Activated naive CD4-positive, alpha-beta T cell treated with anti-CD3 and anti-CD28 coated beads, Interleukin-2, amount 10 ng/mL, durations not matched to agents 7 days and 5 days (primary cell): Measurements from ENCODE around the gene USB1.

Experiments
- CTCF ChIA-PET: fragments of 350-600 bp; sonication (Branson Sonifier 250); formaldehyde crosslinking; loops from one replicate; lab custom pipeline; 2021; ENCODE audit warnings: antibody characterized with exemption; lab: Charles Lee
- DNase-seq: peaks from one replicate; pipeline ENCODE4 v3.0.0-alpha.2; 2020
- H3K27ac Mint-ChIP-seq: one replicate; pipeline ENCODE4 v1.8.0; 2021; ENCODE audit warnings: mild to moderate bottlenecking, moderate library complexity, mixed read lengths
- H3K27me3 Mint-ChIP-seq: one replicate; pipeline ENCODE4 v1.8.0; 2021; ENCODE audit warnings: mild to moderate bottlenecking, mixed read lengths
- H3K36me3 Mint-ChIP-seq: one replicate; pipeline ENCODE4 v1.8.0; 2021; ENCODE audit warnings: mixed read lengths
- H3K4me1 Mint-ChIP-seq: one replicate; pipeline ENCODE4 v1.8.0; 2021; ENCODE audit warnings: mixed read lengths
- H3K4me3 Mint-ChIP-seq: one replicate; pipeline ENCODE4 v1.8.0; 2021; ENCODE audit warnings: mild to moderate bottlenecking, moderate library complexity, mixed read lengths
- H3K9me3 Mint-ChIP-seq: one replicate; pipeline ENCODE4 v1.8.0; 2021; ENCODE audit warnings: mixed read lengths

USB1 gene

DNA sequence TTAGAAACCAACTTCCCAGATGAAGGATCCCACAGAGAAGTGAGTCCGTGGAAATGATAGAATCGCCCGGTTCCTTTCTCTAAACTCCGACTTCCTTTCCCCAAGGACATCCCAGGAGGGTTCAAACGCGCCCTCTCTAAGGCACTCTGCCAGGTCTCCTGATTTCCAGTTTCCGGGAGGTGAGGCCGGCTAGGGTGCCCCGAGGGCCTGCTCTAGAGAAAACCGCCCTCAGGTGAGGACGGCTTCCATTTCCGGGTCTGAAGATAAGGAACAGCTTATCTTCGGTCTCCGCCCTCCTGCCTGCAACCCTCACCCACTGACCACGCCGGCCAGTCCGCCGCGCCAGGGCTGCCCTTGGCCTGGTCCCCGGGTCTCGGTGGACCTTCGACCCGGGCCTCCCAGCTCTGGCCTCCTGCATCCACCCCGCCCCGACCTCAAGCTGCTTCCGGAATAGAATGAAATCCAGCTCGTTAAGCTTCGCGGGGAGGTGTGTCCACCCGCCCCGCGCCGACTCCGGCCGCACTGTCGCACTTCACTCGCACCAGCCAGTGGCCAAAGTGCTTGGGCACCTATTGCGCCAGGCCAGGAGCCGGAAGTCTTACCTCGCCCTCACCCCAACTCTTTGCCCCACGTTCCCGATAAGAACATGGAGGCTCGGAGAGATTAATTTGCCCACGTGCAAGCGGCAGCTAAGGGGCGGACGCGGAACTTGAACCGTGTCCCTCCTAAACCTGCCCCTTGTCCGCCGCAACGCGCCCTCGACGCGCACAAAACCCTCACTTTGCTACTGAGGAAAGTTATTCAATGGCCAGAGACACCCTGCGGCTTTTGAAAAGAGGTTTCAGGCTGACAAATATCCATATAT is 23.5 kb downstream of the USB1 start:
- CTCF ChIA-PET, result interaction anchor here (0.8 to 2.2 kb wide), 6 partner anchors 8 to 468 kb away, joined by 3 to 12 read pairs (median 4); partner anchors contain the start of gene CFAP20
- Mint-ChIP-seq H3K27ac (no peak overlapping the region), H3K36me3 (peaks cover 4% of the 10 kb centered on the region), H3K4me1 (peaks cover 20% of the 10 kb centered on the region), H3K4me3 (peak overlapping the region; percentile 83), H3K27me3 (peaks cover 56% of the 10 kb centered on the region), H3K9me3 (no peaks in the 10 kb centered on the region)
- DNase-seq, result peak; percentile 54

DNA sequence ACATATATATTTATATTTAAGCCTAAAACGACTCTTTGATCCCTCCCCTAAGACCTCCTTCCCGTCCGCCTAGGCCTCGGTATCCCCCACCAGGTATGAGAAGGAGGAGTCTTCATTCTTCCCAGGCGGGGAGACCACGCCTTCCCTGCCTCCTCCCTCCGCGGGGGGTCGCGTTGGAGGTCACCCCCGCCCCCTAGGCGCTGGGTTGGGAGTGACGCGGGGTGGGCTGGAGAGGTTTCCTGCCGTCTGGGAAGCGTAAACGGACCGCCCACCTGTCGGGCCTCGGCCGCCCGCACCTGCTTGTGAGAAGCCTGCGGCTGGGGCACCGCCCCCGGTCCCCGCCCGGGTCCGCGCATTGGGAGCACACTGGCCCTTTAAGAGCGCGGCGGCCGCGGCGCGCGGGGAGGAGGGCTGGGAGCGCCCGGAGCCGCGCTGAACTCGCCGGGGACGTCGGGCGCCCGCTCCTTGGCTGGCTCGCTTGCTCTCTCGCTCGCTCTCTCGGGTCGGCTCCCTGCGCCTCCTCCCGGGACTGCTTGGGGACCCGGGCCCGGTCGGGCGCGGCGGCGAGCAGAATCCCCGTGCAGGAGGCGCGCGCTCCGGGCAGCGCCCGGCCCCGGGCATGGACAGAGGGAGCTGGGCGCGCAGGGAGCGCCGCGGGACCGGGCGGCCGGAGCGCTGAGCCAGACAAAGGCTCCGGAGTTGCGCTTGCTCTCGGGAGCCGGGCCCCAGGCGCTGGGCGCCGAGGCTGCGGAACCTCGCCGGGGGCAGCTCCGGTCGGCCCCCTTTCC is 24.3 kb downstream of the USB1 start, which contains the start of gene MMP15:
MMP15 (plus strand) TSS at position 404 of the 788 bp plus-strand sequence. CDS start 597 bp downstream, outside the sequence.
- Mint-ChIP-seq H3K4me3 (peak within 1 kb of the TSS; percentile 83), H3K27ac (no peak within 1 kb of the TSS), H3K36me3 (peaks cover 4% of the 10 kb centered on the region), H3K4me1 (peaks cover 14% of the 10 kb centered on the region), H3K9me3 (no peaks in the 10 kb centered on the region), H3K27me3 (peaks cover 61% of the 10 kb centered on the region)
- peak; percentile 75 for DNase-seq
- CTCF ChIA-PET, result interaction anchor here (0.8 to 1.4 kb wide), 4 partner anchors 45 to 467 kb away, joined by 3 to 4 read pairs (median 3); partner anchors contain the start of gene CFAP20

DNA sequence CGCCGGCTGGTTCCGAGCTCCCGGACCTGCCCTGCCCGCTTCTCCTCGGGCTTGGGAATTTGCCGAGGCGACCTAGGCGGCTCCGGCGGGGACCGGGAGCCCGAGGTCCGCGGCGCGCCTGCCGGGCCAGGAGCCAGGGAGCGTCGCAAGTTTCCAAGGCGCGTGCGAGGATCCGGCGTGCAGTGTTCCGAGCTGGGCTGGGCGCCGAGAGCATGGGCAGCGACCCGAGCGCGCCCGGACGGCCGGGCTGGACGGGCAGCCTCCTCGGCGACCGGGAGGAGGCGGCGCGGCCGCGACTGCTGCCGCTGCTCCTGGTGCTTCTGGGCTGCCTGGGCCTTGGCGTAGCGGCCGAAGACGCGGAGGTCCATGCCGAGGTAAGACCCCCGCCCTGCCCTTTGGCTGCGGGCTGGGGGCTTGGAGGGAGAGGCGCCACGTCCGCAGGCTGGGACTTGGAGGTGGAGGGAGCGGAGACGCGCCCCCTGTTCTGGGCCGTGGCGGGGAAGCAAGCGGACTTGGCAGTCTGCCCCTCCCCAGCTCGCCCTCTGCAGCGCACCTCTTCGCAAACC is 25.0 kb downstream of the USB1 start:
- CTCF ChIA-PET, result interaction anchor here (1.3 to 1.6 kb wide), 2 partner anchors 73 to 95 kb away, joined by 3 read pairs; no protein-coding TSS in a partner anchor
- H3K36me3 Mint-ChIP-seq, result no peaks in the 10 kb centered on the region

DNA sequence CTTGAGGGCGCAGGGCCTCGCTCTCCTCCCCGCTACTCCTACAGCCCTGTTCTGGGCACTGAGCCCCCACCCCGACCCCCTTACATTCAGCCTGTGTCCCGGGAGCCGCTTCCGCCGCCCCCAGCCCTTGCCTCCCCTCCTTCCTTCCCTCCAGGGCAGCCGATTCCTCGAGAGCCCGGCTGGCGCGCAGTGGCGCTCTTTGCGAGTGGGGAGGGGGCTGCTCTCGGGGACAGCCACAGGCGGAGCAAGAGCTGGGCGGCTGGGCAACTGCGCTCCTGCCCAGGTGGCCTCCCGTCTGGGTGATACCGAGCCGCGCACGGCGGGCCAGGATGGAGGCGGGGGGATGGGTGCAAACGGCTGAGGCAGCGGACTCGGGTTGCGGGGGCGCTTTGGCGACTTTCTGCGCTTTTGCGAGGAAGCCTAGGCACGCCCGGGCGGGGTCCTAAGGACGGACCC is 25.5 kb downstream of the USB1 start:
- H3K27me3 Mint-ChIP-seq, result peaks cover 61% of the 10 kb centered on the region
- DNase-seq, result no peak
- H3K4me3 Mint-ChIP-seq, result peak overlapping the region; percentile 50
- no peak overlapping the region for H3K27ac Mint-ChIP-seq
- no peaks in the 10 kb centered on the region for H3K9me3 Mint-ChIP-seq
- H3K36me3 Mint-ChIP-seq, result no peaks in the 10 kb centered on the region
- peaks cover 10% of the 10 kb centered on the region for H3K4me1 Mint-ChIP-seq
- CTCF ChIA-PET, result interaction anchor here (1.3 to 1.6 kb wide), 2 partner anchors 73 to 95 kb away, joined by 3 read pairs; no protein-coding TSS in a partner anchor

More for the DNA sequence above, 25.0 kb downstream of the USB1 start:
- Mint-ChIP-seq H3K27ac (no peak overlapping the region), H3K27me3 (peaks cover 61% of the 10 kb centered on the region), H3K4me3 (peak overlapping the region; percentile 50), H3K9me3 (no peaks in the 10 kb centered on the region), H3K4me1 (peaks cover 10% of the 10 kb centered on the region)
- DNase-seq, result peak; percentile 33

DNA sequence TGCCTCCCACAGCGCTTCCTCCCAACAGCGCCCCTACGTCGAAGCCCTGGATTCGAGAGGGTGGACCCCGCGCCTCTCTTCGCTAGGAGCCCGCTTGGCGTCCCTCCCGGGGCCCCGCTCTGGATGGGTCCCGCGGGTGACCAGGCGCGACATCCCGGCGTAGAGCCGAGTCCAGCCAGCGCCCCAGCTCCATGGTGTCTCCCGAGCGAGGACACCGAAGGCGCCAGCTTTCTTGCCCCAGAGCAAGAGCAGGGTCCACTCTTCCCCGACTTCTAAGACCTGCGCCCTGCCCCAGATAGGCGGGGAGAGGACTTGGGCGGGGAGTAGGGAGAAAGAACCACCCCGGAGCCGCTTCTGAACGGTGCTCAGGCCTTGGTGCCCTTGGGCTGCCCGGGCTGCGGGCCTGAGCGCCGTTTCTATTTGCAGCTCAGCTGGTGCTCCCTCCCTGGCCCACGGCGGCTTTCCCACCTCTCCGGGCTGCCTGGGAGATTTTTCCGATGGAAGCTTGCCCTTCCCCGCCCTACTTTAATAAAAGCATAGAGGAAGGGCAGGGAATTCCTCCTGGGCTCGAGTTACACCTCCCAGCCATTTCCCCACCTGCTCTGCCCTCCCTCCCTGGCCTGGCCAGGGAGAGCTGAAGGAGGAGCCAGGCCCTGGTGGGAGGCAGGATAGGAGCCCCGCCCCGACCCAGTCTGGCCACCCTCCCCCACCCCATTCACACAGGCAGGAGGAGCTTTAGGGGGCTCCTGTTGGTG is 26.1 kb downstream of the USB1 start:
- H3K4me1 Mint-ChIP-seq, result peaks cover 10% of the 10 kb centered on the region
- H3K36me3 Mint-ChIP-seq, result no peaks in the 10 kb centered on the region
- no peak overlapping the region for H3K4me3 Mint-ChIP-seq
- DNase-seq, result no peak
- no peak overlapping the region for H3K27ac Mint-ChIP-seq
- H3K9me3 Mint-ChIP-seq, result no peaks in the 10 kb centered on the region
- CTCF ChIA-PET, result interaction anchor here (0.7 to 1.6 kb wide), 2 partner anchors 72 to 128 kb away, joined by 3 to 4 read pairs; no protein-coding TSS in a partner anchor
- H3K27me3 Mint-ChIP-seq, result peaks cover 61% of the 10 kb centered on the region

DNA sequence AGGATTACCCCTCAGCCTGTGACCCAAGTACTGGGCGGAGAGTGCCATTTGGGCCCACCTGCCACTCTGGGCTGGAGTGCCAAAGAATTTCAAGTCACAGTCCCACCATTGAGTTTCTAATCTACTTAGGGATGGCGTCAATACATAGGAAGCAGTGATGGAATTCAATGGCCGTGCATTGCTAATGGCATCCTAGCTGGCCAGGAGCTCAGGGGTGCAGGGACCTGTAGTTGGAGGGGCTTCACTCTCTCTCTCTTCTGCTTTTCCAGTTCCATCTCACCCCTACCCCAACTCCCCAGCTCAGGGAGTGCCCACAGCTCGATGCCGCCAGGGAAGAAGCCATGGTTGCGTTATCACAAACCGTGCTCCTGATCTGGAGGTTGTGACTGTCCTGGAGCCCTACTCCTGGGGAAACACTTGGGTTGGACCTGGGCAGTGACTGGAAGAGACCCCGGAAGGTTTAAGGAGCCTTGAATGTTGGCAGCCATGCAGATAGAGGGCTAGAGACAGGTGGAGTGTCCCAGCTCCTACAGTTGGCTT is 26.8 kb downstream of the USB1 start:
- Mint-ChIP-seq H3K4me1 (peaks cover 10% of the 10 kb centered on the region), H3K27me3 (peaks cover 61% of the 10 kb centered on the region), H3K9me3 (no peaks in the 10 kb centered on the region), H3K4me3 (no peak overlapping the region), H3K27ac (no peak overlapping the region), H3K36me3 (no peaks in the 10 kb centered on the region)
- CTCF ChIA-PET, result interaction anchor here (0.7 kb wide), 1 partner anchor 128 kb away, joined by 4 read pairs; no protein-coding TSS in a partner anchor
- DNase-seq, result no peak

DNA sequence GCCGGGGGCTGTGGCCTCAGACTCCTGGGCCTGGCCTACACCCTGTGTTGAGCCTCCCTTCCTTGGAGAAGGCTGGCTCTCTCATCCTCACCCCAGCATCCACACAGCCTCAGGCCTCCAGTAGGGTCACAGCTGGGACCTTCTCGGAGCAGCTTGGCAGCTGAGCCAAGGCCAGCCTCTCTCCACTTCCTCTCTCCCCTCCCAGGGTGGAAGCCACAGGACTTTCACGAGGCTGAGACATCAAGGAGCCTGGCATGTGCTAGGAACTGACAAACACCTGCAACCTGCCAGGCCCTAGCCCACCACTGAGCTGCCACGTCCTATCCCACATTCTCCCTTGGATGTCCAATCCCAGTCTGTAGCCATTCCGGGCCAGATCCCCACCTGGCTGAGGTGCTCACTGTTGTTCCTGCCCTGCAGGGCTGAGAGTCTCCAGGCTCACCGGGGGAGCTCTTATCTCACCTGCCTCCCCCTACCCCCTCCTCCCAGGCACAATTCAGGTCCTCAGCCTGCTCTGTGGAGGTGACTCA is 27.4 kb downstream of the USB1 start:
- CTCF ChIA-PET, result no interaction called here
- Mint-ChIP-seq H3K9me3 (no peaks in the 10 kb centered on the region), H3K27me3 (peaks cover 61% of the 10 kb centered on the region), H3K27ac (no peak overlapping the region), H3K36me3 (no peaks in the 10 kb centered on the region), H3K4me1 (peaks cover 10% of the 10 kb centered on the region), H3K4me3 (no peak overlapping the region)
- no peak for DNase-seq

DNA sequence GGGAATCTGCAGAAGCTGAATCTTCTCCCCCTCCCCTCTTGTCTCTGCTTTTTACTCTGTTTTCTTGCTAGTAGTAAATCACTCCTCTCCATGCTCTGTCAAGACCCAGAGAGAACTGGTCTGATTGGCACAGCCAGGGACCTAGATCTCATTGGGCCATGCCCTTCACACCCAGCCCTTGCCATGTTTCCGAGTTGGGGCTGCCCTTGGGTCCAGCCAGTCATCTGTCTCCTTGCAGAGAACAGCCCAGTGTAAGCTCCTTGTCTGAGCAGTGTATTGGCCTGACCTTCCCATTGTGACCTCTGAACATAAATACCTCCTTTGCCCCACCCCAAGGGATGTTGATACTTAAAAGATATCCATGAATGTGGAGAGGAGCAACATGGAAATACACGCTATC is 28.2 kb downstream of the USB1 start:
- Mint-ChIP-seq H3K27ac (no peak overlapping the region), H3K4me3 (no peak overlapping the region), H3K4me1 (peaks cover 9% of the 10 kb centered on the region), H3K36me3 (no peaks in the 10 kb centered on the region), H3K9me3 (no peaks in the 10 kb centered on the region), H3K27me3 (peaks cover 53% of the 10 kb centered on the region)
- CTCF ChIA-PET, result no interaction called here
- no peak for DNase-seq

DNA sequence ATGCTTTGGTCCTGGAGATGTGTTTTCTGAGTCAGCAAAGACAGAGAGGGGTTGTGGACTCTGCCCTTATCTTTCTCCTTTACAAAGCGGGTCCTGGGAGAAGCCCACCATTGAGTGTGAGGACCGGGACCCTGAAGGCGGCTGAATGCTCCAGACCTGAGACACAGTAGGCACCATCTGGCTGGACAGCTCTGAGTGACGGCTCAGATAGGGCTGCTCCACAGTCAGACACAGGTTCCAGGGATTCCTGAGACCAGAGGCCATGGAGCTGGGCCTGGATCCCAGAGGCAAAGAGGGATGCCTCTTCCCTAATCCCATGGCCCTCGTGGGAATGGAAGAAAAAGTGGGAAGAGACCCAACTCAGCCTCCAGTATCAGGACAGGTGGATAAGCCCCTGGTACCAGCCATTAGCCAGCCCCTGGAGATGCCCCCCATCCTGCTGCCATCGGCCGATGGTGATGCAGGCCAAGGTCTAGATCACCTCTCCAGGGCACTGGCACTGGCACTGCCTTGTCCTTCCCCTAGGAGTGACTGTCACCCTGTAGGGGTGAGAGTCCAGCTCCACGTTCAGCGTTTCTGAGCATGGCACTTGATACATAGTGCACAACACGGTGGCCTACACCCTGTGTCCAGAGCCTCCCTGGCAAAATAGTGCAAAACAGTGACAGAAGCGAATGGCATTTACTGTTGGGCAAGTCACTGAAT is 29.1 kb downstream of the USB1 start:
- H3K9me3 Mint-ChIP-seq, result no peaks in the 10 kb centered on the region
- peaks cover 2% of the 10 kb centered on the region for H3K4me1 Mint-ChIP-seq
- H3K27me3 Mint-ChIP-seq, result peaks cover 44% of the 10 kb centered on the region
- no peaks in the 10 kb centered on the region for H3K36me3 Mint-ChIP-seq
- CTCF ChIA-PET, result no interaction called here
- H3K4me3 Mint-ChIP-seq, result no peak overlapping the region
- no peak overlapping the region for H3K27ac Mint-ChIP-seq
- DNase-seq, result no peak

DNA sequence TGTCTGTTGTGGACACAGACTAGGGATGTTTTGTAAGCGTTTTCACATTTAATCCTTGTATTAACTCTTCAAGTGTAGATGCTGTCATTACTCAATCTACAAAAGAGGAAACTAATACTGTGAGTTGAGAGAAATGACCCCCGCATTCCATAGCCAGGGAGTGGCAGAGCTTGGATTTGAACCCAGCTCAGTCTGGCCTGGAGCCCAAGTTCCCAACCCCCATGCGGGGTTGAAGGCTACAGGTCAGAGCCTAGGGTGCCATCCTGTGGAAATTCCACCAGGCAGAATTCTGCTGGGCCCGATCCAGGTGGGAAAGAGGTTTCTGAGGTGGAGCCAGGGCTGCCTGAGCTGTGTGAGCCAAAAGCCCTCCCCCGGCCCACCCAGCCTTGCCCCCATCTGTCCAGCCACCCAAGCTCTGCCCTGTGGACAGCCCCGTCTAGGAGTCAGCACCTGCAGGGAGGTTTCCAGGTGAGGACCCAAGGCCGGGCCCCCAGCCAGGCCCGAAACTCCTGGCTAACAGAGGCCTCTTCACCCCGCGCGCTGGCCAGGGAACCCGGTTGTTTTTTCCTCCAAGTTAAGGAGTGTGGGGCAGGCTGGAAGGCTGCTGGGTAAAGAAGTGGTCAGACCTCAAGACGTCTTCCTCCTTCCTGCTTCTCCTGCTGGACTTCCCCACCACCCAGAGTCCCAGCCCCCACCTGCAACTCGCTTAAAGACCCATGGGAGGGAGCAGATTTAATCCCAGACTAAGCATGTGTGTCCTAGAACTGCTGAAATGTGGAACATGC is 30.0 kb downstream of the USB1 start:
- no peak overlapping the region for H3K27ac Mint-ChIP-seq
- CTCF ChIA-PET, result no interaction called here

DNA sequence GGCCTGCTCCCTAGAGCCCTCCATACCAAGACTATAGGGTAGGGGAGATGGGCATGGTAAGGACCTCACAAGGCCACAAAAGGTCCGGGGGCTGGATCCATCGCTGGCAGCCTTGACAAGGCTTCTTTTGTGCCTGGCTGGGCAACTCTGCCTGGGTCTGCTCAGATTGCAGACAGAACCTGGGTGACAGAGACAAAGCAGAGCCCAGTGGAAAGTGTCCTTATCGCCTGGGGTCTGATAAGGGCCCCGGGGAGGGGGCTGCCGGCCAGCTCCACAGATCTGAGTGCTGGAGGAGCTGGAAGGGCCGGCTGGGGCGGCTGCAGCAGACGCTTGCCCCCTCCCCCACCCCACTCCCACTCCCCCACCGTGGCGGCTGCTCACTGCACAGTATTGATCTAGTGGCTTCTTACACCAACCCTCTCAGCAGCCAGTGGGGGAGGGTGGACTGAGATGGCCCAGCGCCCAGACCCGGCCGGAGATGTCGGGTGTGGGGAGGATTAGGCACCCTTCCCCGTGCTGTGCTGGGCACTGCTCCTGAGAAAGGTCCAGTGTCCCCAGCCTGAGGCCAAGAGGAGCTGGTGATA is 31.6 kb downstream of the USB1 start:
- DNase-seq, result no peak
- Mint-ChIP-seq H3K9me3 (no peaks in the 10 kb centered on the region), H3K27me3 (peaks cover 23% of the 10 kb centered on the region), H3K36me3 (no peaks in the 10 kb centered on the region), H3K27ac (no peak overlapping the region), H3K4me3 (no peak overlapping the region), H3K4me1 (peaks cover 2% of the 10 kb centered on the region)
- CTCF ChIA-PET, result interaction anchor here (0.6 to 1.6 kb wide), 3 partner anchors 9 to 215 kb away, joined by 3 to 5 read pairs (median 4); no protein-coding TSS in a partner anchor

More for the DNA sequence above, 30.0 kb downstream of the USB1 start:
- Mint-ChIP-seq H3K4me3 (no peak overlapping the region), H3K27me3 (peaks cover 38% of the 10 kb centered on the region), H3K36me3 (no peaks in the 10 kb centered on the region), H3K9me3 (no peaks in the 10 kb centered on the region), H3K4me1 (peaks cover 2% of the 10 kb centered on the region)
- no peak for DNase-seq
